ENCODE data around the gene PCDH15.
"Not testable (repeated sequence)": the region's sequence is repeated elsewhere in the genome, so short reads cannot be mapped to it uniquely, and the experiment has no call there.

The PCDH15 gene

DNA sequence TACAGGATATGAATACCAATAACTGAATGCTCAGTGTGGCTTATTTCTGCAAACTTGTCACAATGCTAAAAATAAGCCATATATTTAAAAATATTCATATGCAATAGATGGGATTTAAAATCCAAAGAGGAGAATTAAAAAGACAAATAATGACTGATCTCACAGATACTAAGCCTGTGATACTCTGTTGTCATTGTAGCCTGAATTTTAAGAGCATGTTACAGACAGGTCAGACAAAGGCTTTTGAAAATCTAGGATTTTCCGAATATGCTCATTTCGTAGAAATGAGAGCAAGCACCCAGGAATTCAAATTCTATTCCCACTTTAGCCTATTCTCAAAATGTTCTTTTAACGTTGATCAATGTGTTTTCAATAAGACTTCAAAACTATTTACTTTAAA lies 269.7 kb downstream of the PCDH15 start:
- no peak for DNase-seq

DNA sequence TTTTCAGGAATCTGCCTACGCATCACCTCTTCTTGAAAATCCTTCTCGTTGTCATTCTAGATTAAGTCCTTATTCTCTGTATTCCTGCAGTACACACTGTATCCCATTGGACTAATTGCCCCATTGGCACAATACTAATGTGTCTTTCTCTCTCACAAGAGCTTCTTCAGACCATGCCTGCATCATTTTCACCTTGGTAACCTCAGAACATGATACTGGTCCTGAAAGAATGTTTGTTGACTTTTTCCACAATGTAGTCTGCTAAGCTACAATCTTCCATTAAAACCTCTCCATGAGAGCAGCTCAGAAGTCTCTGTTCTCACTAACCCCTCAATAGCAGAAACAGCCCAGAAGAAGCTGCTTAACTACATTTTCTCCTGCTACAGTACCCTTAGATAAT lies 270.7 kb downstream of the PCDH15 start:
- DNase-seq: no peak

DNA sequence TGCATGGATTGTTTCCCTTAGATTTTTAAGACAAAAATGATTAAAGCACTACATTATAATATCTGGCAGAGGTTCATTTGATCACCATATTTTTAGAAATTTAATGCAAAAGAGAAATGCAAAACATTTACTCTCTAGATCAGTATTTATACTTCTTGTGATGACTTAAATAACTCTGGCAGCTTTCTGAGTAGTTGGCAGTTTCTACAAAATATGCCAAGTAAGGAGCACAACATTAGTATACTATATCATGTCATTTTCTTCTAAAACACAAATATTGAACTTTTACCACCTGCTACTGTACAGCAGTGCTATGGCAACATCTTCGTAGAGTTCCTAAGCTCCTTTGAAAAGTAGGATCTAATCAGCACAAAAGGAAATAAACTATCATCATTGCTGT lies 275.2 kb downstream of the PCDH15 start:
- no peak for DNase-seq

DNA sequence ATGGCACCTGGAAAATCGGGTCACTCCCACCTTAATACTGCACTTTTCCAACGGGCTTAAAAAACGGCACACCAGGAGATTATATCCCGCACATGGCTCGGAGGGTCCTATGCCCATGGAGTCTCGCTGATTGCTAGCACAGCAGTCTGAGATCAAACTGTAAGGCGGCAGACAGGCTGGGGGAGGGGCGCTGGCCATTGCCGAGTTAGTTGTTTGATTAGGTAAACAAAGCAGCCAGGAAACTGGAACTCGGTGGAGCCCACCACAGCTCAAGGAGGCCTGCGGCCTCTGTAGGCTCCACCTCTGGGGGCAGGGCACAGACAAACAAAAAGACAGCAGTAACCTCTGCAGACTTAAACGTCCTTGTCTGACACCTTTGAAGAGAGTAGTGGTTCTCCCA lies 285.8 kb downstream of the PCDH15 start:
- not testable (repeated sequence) for DNase-seq

DNA sequence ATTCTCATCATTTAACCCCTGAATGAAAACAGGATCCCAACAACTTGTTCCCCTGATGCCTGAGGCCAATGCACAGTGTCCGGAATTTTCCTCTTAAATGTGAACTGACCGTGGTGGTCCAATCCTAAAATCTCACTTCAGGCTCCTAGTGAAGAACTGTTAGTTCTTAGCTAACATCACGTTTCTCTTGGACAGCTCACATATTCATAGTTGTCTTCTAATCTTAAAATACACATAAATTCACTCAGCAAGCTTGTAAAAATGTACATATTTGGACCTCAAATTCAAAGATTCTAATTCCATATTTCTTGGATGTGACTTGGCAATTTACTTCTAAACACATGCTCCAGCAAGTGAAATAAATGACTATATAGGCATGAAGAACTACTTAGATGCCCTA lies 297.2 kb downstream of the PCDH15 start:
- DNase-seq: no peak

DNA sequence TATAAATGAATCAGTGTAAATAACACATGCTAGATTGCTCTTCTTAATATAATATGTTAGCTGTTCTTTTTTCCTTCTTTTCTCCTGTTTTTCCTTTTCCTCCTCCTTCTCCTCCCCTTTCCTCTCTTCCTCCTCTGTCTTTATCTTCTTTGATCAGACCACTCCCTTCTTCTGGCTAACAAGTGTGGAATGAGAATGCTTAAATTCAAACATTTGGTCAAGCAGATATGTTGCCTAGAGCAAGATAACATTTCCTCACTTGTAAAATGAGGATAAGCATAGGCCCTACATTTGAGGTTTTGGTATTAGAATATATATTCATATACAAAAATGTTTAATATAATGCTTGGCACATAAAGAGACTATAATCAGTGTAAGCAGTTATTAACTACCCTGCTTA lies 299.1 kb downstream of the PCDH15 start:
- no peak for DNase-seq

DNA sequence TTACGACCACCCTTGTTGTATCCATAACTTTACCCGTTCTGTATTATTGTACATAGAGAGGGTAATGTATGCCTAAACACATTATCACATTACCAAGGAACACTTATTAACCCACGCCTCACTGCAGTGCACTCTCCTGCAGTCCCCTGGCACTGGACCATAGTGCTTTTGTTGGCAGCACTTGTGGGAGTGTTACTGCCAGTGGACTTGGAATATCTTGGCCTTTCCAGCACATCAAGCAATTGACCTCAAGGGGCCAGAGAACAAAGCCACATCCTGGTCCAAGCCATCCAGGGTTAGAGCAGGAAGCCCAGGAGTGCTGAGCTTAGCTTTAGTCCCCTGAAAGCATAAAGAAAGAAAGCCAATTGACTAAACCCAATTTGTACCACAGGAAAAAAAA lies 304.2 kb downstream of the PCDH15 start:
- no peak for DNase-seq

DNA sequence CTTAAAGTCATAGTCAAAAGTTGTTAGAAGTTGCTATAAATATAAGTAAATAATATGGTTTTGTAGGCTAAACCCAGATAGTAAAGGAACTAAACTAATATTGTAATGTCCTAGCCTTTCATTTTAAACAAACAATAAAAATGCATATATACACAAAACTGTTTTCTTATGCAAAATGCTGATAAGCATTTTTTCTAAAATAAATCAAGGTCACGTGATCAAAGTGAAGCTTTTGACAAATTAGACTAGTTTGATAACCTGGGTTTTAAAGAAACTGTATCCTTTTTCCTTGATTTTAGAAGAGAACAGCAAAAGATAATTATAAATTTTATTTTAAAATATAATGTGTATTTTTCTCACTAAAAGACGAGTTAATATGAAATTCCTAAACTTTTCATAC lies 313.3 kb downstream of the PCDH15 start:
- no peak for DNase-seq

DNA sequence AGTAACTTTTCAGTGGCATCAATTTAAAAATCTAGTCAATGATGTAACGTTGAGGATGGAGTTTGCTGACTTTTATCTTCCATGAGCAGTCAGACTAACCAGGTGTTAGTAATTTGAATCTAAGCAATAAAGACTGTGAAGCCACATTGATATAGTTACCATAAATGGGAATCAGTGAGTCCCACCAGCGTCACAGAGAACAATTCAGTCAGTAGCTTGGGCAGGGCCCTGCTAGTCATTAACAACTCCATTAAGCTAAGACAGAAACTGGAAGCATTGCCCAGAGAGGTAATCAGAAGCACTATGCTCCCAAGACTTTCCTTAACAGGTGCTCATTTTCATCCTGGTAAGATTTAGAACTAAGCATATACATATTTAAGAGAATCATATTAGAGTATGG lies 315.1 kb downstream of the PCDH15 start:
- DNase-seq: no peak

DNA sequence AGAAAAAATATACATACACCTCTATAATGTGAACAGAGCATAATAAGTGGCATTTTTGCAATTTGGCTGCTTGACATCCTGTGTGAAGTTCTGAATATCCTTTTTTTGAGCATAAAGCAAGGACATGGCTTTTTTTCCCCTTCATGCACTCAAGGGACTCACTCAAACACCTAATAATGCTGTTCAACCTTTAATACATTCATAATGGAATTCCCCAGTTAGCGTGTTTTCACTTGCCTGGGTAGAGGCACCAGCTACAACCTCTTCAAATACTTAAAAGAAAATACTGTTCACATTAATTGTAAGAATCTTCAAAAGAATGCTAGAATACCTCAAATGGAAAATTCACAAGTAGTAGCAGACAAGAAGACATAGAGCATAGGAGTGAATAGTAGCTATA lies 316.8 kb downstream of the PCDH15 start:
- DNase-seq: no peak

DNA sequence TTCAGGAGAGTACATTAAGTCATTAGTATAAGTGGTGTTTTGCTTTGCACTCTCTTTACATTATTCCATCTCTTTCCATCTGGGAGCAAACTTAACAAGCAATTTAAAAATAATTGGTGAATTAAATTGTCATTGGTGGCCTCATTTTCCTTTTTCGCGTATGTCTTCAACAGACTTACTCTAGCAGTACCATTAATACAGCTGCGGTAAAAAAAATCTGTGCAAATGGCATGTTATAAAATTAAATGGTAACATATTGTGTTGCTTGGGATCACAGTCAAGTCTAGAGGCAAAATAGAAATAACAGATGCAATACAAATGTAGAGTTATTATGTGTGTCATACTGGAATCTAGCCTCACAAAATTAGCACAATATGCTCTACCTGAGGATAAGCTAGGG lies 322.4 kb downstream of the PCDH15 start:
- DNase-seq: no peak

DNA sequence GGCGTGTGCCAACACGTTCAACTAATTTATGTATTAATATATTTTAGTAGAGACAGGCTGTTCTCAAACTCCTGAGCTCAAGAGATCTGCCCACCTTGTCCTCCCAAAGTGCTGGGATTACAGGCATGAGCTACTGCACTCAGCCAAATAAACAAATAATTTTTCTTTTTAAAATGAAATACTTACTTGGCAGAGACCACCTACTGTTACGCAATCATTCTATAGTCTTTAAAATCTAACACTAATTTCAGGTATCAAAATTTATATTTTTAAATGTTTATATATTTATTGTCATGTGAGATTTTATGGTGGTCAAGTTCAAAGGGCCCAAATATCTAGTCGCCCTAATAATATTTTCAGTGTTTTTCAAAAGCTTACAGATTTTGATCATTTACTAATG lies 323.3 kb downstream of the PCDH15 start:
- no peak for DNase-seq

DNA sequence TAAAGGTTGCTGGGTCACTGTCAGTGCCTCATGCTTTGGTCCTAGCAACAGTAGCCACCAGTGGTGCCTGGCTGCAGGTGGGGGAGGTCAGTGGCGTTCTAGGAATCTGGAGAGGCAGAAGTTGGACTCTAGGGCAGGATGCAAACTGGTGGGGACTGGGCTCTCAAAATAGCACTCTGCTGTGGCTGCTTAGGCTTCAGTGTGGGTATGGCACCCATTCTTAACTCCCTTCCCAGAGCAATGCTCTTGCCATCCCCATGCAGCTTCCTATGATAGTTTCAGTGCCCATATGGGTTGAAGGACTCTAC lies 330.8 kb downstream of the PCDH15 start:
- DNase-seq: no peak

DNA sequence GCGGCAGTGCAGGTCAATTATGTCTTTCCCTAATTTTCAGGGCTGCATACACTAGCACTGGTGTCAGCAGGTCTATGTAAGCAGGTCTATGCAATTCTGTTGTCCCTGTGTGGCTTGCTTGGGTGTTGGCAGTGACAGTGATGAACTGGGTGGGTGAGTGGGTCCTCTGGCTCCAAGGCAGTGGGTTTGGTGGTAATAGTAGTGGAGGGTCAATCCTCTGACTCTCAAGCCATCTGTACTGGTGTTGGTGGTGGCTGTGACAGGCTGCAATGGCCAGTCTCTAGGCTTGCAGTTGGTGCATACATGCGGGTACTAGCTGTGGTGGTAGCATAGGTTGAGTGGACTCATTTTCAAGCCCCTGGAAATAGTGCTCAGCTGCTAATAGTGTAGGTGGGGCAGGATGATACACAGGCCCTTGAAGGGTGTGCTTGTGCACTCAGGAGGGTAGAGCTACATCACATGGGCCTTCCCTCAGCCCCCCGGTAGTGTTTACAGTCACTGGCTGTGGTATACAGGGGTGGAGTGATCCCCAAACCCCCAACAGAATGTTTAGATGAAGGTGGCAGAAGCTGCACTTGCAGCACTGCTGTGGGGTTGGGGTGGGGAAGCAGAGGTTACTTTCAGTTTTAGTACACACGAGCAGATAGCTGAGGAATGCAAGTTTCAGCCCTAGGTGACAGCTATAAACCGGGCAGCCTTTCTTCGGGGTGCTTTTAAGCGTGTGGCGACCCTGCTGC lies 331.3 kb downstream of the PCDH15 start:
- no peak for DNase-seq

DNA sequence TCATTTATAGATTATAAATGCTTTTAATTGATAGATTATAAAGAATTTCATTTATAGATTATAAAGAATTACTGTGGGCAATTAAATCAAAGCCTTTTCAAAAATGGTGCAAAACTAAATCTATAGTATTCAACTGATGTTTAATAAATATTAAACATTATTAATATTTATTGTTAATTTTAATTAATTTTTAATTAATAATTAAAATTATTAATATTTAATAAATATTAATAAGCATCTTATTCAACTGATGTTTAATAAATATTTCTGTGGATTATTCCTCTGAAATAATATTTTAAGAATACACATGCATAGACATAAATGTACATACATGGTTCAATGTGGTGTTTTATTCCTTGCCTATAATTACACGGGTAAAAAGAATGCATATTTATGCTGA lies 346.8 kb downstream of the PCDH15 start:
- no peak for DNase-seq

DNA sequence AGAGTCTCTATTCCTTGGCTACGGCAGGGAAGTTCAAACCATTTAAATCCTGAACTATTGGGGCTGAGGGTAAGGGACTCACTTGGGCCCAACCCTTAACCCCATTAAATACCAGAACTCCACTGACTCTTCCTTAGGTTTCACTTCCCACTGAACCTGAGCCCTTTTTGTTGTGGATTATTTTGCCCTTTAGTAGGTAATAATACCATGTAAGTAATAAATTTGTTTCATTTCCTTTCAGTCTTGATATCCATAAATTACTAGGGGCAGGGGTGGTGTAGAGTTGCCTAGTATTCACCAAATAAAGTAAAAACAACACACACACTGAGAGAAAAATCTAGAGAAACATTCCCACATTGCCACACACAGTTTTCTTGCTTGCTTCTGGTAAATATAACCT lies 352.0 kb downstream of the PCDH15 start:
- DNase-seq: no peak

DNA sequence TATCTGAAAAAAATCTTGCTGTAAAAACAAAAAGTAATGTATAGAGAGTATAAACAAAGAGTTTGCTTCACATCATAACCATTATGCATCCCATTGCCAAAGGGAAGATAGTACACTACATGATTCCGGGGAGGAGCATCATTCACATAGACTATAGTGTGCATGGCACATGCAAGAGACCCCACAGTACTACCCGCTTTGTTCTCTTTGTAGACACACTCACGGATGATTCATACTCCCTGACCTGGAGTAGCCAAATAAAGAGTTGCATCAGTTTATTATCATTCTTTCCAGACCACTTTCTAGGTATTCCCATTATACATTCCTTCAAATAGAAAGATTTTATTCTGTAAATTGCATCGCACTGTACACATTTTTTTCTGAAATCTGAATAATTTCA lies 356.9 kb downstream of the PCDH15 start:
- no peak for DNase-seq

DNA sequence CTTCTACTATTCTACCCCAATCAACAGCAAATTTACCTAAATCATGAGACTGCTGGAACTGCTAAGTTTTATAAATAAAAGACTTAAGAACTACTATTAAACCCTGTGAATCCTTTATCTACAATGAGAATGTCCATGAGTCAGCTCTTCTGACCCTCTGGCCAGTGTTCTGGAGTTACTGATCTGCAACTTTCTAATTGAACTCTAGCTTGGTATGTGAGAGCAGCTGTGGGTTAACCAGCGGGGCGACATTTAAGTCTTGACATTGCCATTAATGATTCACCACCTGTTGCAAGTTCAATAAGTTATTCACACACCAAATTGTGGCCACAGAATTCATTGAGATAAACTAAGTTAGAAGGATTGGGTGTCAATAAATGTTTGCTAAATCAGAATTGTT lies 359.8 kb downstream of the PCDH15 start:
- no peak for DNase-seq

DNA sequence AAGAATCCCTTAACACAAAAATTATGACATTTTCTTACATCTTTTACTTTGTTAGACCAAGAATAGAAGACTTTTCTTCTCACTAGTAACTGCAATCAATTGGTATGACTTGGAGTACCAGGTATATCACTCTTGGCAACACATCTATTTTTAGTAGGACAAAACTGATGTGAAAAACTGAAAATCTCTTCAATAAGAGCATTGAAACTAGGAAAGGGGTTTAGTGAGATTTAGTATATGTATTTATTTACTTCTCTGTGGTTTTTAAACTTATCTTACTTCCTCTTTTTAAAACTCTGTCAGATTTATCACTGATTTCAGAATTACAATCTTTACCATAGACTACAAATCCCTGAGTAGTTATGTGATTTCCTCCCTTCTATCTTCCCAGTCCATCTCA lies 366.2 kb downstream of the PCDH15 start:
- no peak for DNase-seq

DNA sequence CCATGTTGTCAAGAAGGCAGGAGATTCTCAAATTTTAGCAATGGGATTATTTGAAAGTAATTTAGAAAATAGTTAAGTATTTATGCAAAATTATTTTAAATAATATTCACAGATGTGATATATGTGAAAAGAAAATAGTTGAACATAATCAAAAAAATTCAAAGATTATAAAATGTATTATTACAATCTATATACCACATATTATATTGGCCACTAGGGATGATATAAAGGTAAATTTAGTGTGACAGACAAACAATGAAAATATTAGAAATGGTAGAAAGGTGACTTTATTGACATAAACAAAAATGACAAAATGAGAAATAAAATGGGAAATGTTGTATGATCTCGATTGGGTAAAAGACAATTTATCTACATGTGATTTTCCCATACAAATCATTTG lies 385.5 kb downstream of the PCDH15 start:
- no peak for DNase-seq

DNA sequence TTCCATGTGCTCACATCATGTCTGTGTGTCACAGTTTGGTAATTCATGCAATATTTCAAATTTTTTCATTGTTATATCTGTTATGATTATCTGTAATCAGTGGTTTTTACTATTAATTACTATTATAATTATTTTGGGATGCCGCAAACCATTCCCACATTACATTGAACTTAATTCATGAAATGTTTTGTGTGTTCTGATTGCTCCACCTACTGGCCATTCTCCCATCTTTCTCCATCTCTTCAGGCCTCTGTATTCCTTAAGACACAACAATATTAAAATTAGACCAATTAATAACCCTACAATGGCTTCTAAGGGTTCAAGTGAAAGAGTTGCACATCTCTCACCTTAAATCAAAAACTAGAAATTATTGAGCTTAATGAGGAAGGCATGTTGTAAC lies 398.5 kb downstream of the PCDH15 start:
- no peak for DNase-seq

DNA sequence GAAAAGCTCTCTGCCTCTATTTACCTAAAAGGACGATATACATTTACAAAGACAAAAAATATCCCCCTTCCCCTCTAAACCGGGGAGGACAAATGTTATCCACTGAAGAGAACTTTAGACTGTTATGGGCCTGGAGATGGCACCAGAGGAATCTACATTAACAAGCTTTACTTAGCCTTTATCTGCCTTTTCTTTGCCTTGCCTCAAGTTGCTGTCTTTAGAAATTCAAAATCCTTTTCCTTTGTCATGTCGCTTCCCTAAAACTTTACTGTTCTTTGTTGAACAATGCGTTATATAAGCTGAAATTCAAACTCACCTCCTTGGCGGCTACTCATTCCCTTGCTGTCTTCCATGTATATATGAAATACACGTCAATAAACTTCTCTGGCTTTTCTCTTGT lies 405.0 kb downstream of the PCDH15 start:
- no peak for DNase-seq

DNA sequence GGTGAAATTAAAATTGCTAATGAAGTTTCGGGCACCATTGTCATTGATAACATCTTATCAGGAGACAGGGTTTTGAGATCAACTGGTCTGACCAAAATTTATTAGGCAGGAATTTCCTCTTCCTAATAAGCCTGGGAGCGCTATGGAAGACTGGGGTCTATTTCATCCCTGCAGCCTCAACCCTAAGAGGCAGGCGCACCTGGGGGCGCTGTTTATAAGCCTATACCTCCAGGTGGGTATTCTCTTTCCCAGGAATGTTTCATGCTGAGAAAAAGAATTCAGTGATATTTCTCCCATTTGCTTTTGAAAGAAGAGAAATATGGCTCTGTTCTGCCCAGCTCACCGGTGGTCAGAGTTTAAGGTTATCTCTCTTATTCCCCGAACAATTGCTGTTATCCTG lies 406.4 kb downstream of the PCDH15 start:
- not testable (repeated sequence) for DNase-seq

DNA sequence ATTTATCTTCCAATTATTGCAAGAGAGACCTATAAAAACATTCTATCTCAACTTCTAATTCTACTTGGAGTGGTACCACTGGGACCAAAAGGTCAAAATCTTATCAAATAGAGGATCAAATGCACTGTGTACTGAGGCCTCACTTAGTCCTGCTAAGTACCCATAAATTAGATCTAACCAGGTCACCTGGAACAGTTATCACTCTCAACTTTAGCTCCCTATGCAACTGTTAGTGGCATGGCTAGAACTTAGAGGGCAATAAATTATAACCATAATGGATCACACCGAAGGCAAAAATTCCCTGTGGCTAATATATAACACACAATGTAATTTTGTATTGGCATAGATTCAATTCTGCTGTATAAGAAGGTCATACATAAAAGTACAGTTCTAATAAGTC lies 428.9 kb downstream of the PCDH15 start:
- no peak for DNase-seq

DNA sequence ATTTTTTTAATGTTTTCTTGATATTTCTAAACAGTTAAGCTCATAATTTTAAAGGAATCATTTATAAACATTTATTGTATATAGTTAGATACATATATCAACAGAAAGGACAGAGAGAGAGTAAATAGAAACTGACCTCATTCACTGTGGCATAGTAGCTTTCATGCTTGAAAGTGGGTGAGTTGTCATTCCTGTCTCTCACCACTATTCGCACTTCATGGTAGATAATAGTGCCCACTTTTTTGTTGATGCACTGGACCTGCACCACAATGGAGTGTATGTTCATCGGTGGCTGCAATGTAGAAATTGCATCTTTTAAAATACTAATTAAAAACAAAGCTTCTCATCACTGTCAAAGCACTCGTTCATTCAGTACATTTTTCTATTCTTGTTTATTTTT lies 432.0 kb downstream of the PCDH15 start:
- DNase-seq: no peak

DNA sequence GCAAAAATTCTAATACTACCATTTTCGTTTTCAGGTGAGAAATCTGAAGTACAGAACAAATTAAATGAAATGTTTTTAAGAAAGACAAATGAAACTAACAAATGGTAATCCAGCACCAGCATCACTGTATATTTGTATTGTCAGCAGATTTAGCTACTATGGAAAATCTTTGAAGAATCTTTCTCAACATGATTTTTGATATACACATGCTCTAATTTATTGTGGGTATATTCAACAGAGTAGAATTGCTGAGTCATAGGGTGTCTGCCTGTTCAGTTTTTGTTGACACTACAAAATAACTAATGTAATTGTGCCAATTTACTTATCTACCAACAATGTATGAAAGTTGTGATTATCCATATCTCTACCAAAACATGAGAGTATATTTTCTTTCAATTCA lies 437.6 kb downstream of the PCDH15 start:
- no peak for DNase-seq

All from stimulated activated naive CD4-positive, alpha-beta T cell treated with Interleukin-2 at 50 U/mL for 16 hours (primary cell).